Measurements from ENCODE around the gene GLTP.
"Not testable (repeated sequence)": the region's sequence is repeated elsewhere in the genome, so short reads cannot be mapped to it uniquely, and the experiment has no call there.

GLTP gene

DNA sequence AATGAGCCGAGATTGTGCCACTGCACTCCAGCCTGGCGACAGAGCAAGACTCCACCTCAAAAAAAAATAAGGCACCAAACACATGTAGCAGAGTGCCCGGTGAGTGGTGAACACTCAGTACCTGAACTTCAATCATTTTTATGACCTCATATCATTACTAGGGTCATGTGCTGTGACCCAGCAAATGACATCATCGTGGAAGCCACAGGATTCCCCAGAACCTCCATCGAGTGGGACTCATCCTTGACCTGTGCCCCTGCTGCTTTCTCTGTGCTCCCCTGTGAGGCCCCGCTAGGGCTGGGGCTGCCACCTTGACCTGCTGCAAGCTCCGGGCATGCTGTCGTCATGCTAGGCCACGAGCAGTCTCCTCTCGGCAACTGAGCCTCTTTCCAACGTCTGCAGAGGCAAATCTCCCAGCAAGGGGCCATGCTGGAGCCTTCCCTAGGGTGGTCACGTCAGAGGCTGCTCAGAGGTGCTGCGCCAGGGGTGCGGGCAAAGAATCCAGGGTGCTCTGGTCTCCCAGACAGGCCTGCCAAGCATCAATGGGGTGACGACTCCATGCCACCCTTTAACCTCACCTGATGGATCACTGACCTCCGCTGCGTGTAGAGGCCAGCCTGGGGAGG is 18.5 kb downstream of the GLTP start:
- ChIA-PET POLR2A (ENCODE audit: low non-redundant PET) (no interaction called here), CTCF (no interaction called here)
- H3K27ac ChIP-seq: peak overlapping the region; percentile 12; the same call in 1 of the 2 replicates
- no peak for DNase-seq (ENCODE audit: low spot score)
- TF ChIP-seq, protein P1, sequence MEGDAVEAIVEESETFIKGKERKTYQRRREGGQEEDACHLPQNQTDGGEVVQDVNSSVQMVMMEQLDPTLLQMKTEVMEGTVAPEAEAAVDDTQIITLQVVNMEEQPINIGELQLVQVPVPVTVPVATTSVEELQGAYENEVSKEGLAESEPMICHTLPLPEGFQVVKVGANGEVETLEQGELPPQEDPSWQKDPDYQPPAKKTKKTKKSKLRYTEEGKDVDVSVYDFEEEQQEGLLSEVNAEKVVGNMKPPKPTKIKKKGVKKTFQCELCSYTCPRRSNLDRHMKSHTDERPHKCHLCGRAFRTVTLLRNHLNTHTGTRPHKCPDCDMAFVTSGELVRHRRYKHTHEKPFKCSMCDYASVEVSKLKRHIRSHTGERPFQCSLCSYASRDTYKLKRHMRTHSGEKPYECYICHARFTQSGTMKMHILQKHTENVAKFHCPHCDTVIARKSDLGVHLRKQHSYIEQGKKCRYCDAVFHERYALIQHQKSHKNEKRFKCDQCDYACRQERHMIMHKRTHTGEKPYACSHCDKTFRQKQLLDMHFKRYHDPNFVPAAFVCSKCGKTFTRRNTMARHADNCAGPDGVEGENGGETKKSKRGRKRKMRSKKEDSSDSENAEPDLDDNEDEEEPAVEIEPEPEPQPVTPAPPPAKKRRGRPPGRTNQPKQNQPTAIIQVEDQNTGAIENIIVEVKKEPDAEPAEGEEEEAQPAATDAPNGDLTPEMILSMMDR (conservative IDR thresholded peaks at IDR 0.05; ENCODE audit: low read depth): no peak

DNA sequence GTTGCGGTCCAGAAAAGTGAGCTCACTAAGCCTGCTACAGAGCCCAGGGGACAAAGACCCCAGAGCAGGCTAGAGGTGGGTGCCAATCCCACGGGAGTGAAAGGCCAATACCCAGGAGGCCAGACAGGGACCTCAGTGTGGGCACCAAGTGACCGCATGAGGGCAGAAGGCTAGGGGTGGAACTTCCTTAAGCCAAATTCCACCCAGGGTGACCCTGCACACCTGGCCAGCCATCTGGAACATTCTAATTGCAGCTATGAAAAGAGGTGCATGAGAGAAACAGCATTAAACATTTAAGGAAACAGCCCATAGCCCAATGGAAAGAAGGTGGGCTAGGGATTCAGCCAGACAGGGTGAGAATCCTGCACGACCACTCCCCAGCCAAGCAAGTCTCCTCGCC is 19.4 kb downstream of the GLTP start:
- DNase-seq (ENCODE audit: low spot score): no peak
- ChIA-PET CTCF (no interaction called here), POLR2A (ENCODE audit: low non-redundant PET) (no interaction called here)
- TF ChIP-seq, protein P1 (conservative IDR thresholded peaks at IDR 0.05; ENCODE audit: low read depth): no peak
- no peak overlapping the region for H3K27ac ChIP-seq

DNA sequence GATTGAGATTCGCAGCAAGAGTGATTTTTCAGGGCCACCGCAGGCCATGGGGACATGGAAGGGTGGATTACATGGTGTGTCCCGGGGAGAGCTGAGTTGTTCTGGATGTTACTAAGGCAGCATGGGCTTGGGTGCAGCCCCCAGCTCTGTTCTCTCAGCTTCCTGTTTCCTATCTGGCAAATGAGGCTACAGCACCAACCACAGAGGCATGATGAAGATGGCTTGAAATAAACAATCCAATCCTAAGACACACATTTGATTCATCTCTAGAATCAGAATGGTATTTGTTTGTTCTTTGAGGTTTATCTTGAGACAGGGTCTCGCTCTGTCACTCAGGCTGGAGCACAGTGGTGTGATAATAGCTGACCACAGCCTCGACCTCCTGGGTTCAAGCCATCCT is 21.6 kb downstream of the GLTP start:
- CTCF ChIA-PET: interaction anchor here (0.6 to 2.5 kb wide), 2 partner anchors 13 to 53 kb away, joined by 3 to 11 read pairs; no protein-coding TSS in a partner anchor
- POLR2A ChIA-PET (ENCODE audit: low non-redundant PET): no interaction called here
- DNase-seq (ENCODE audit: low spot score): no peak
- TF ChIP-seq, protein P1 (conservative IDR thresholded peaks at IDR 0.05; ENCODE audit: low read depth): no peak
- H3K27ac ChIP-seq: peak overlapping the region; percentile 28

DNA sequence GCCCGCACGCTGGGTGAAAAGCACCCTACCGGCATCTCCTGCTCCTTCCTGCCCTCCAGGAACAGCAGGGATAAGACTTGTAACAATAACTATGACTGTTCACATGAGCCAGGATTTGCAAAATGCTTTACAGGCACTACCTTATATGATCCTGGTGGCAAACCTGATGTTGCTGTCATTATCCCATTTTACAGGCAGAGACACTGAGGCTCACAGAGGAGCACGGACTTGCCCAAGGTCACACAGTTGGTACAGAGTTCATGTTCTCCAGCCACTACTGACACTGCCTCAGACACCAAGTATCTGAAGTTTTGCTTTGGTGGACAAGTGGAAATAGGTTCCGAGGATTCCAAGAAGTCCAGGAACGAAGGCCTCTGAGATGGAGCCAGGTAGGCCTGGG is 22.6 kb downstream of the GLTP start:
- CTCF ChIA-PET: interaction anchor here (1.4 kb wide), 1 partner anchor 23 kb away, joined by 4 read pairs; no protein-coding TSS in a partner anchor

DNA sequence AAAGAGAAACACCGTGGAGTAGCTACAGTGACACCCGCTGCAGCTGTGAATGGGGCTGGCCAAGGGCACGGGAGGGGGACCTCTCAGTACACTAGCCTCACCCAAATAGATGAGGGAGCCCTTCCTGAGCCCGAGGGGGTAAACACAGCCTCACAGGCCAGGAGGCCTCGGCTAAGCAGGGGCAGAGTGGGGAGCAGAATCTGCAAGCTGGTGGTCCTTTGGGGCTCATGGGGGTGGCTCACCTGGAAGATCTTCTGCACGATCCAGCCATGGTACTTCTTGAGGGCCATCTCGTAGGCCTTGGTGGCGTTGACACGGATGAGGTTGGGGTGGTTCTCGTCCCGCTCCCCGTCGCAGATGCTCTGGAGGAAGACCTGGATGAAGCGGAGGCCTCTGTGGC is 25.0 kb downstream of the GLTP start:
- CTCF ChIA-PET: interaction anchor here (0.8 to 2.6 kb wide), 2 partner anchors 9 to 10 kb away, joined by 3 to 13 read pairs; no protein-coding TSS in a partner anchor
- DNase-seq (ENCODE audit: low spot score): no peak
- POLR2A ChIA-PET (ENCODE audit: low non-redundant PET): interaction anchor here (1.0 kb wide), 1 partner anchor 24 kb away, joined by 3 read pairs; no protein-coding TSS in a partner anchor
- H3K27ac ChIP-seq: no peak overlapping the region
- TF ChIP-seq, protein P1 (conservative IDR thresholded peaks at IDR 0.05; ENCODE audit: low read depth): no peak

More for the DNA sequence above, 22.6 kb downstream of the GLTP start:
- TF ChIP-seq, protein P1 (conservative IDR thresholded peaks at IDR 0.05; ENCODE audit: low read depth): no peak
- no peak for DNase-seq (ENCODE audit: low spot score)
- POLR2A ChIA-PET (ENCODE audit: low non-redundant PET): no interaction called here
- peak overlapping the region; percentile 12; the same call in 1 of the 2 replicates for H3K27ac ChIP-seq

DNA sequence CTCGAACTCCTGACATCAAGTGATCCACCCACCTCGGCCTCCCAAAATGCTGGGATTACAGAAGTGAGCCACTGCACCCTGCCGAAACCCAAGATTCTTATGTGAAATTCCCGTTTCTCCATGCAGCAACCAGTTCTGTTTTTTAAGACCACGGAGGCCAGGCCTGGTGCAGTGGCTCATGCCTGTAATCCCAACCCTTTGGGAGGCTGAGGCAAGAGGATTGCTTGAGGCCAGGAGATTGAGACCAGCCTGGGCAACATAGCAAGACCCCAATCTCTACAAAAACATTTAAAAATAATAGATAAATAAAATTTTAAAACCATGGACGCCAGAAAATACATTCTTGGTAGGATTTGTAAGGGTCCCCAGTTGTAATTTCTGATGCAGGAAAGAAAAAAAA is 29.8 kb downstream of the GLTP start:
- CTCF ChIA-PET: interaction anchor here (0.7 kb wide), 1 partner anchor 117 kb away, joined by 3 read pairs; no protein-coding TSS in a partner anchor
- H3K27ac ChIP-seq; POLR2A ChIA-PET (ENCODE audit: low non-redundant PET); DNase-seq (ENCODE audit: low spot score): not testable (repeated sequence)

DNA sequence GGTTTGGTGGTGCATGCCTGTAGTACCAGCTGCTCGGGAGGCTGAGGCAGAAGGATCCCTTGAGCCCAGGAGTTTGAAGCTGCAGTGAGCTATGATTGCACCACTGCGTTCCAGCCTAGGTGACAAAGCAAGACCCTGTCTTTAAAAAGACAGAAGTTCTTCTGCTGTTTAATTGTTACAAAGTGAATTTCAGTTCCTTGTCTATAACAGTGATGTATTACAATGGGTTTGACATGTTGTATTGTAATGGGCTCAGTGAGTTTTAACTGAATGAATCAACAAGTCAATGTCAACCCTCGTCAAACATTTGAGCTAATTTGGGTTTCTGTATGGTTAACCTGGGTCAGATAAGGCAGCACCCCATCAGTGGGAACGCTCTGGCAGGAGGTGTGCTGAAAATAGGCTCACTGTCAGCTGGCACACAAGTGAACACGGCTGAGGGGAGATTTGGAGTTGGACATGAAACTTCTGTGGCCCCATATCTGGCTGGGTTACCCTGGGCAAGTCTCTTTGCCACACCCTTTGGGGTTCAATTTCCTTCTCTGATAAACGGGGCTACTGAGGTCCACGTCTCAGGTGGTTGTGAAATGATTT is 33.1 kb downstream of the GLTP start:
- DNase-seq (ENCODE audit: low spot score): no peak
- POLR2A ChIA-PET (ENCODE audit: low non-redundant PET): no interaction called here
- CTCF ChIA-PET: interaction anchor here (0.6 kb wide), 3 partner anchors 10 to 249 kb away, joined by 3 to 7 read pairs (median 4); no protein-coding TSS in a partner anchor
- H3K27ac ChIP-seq: no peak overlapping the region
- TF ChIP-seq, protein P1 (conservative IDR thresholded peaks at IDR 0.05; ENCODE audit: low read depth): no peak

All from RWPE1 (cell line).